Epithelial cell of esophagus (primary cell): ENCODE measurements around the gene APOBEC3G.

Source experiments
- DNase-seq: peaks from one replicate; pipeline ENCODE4 v3.0.0; 2010; ENCODE audit warnings: low read depth
- H3K4me3 ChIP-seq: 2 replicates; pipeline ENCODE4 v1.5.1; 2011; ENCODE audit warnings: mild to moderate bottlenecking, low read length, control low read depth
- CTCF ChIP-seq: IDR thresholded peaks from 2 replicates; pipeline ENCODE4 v1.5.1; 2011; ENCODE audit warnings: low read depth, mild to moderate bottlenecking, low read length, control low read depth, inconsistent platforms; ENCODE audit not compliant: insufficient read depth; ENCODE audit errors: missing control alignments

The APOBEC3G gene

GRCh38 chr22:39108487-39108886, 31.4 kb downstream of the APOBEC3G start:
- no peak overlapping the region for H3K4me3 ChIP-seq
- no peak for TF ChIP-seq CTCF
- DNase-seq: no peak

GRCh38 chr22:39109361-39109760, 32.3 kb downstream of the APOBEC3G start:
- no peak overlapping the region for H3K4me3 ChIP-seq
- no peak for TF ChIP-seq CTCF
- no peak for DNase-seq

- TF ChIP-seq CTCF: no peak
- H3K4me3 ChIP-seq: no peak overlapping the region
- peak; percentile 91 for DNase-seq
Observed at GRCh38 chr22:39110631-39111561, 33.8 kb downstream of the APOBEC3G start.

GRCh38 chr22:39114112-39114511, 37.0 kb downstream of the APOBEC3G start:
- no peak overlapping the region for H3K4me3 ChIP-seq
- no peak for DNase-seq
- no peak for TF ChIP-seq CTCF

GRCh38 chr22:39115570-39115969, 38.5 kb downstream of the APOBEC3G start:
- DNase-seq: no peak
- no peak overlapping the region for H3K4me3 ChIP-seq
- TF ChIP-seq CTCF: no peak

GRCh38 chr22:39115977-39116621, 39.0 kb downstream of the APOBEC3G start:
- TF ChIP-seq CTCF: no peak
- no peak overlapping the region for H3K4me3 ChIP-seq
- no peak for DNase-seq
